Measurements from ENCODE around the gene FRYL. TPM values are rescaled to one million over a fixed set of nuclear protein-coding genes. Genes with fewer than 3 reads are reported as not detected.

FRYL gene
- polyA plus RNA-seq, 4 donors: 17.0 to 78.4 (median 21.4) TPM

DNA sequence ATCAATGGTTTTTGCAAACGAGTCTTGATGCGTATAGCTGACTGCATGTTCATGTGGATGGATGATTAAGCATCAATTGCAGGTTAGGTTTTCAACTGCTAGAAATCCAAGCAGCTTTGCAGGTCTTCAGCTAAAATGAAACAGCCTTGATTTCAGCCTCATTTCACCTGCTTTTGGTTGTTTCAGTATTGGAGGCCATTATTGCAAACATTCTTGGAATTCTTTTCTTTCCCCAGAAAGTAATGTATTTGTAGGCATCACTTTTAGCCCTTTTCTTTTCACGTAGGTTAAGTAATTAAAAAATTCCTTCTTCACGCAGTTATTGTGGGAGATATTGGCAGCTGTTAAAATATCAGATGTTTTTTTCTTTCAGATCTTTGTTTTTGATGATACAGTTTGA lies 281.2 kb downstream of the FRYL start:
- FAIRE-seq: no peak
- 87 to 91% (median 91%) methylated on average over 4 of the region's 4 CpGs for WGBS, 3 donors

DNA sequence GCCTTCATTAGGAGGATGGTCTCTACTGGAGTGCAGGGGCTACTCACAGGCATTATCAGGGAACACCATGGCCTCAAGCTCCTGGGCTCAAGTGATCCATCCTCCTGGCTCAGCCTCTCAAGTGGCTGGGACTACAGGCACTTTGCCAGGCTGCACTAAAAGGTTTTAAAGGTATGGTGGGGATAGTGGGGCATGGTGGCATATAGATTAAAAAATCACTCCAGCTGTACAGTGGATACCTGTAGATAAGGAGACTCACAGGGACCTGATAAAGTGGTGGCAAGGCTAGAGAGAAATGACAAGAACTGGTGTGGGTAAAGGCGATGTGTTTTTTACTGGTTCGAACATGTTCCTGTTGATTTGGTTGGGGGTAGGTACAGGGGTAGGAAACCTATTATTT lies 284.1 kb downstream of the FRYL start:
- H3K4me1 ChIP-seq (ENCODE audit: control insufficient read depth in 3 of 3, insufficient read depth in 2 of 3, low read depth in 1 of 3, low read length in 2 of 3): no peaks in the 10 kb centered on the region
- H3K4me3 ChIP-seq (ENCODE audit: low read depth in 1 of 3, low read length in 3 of 3): no peak overlapping the region
- H3K27ac ChIP-seq (ENCODE audit: low read depth in 1 of 3, low read length in 2 of 3): no peak overlapping the region
- no peak for FAIRE-seq
- 96 to 98% (median 96%) methylated on average over 2 of the region's 2 CpGs for WGBS, 3 donors
- peaks cover 6 to 22% (median 11%) of the 10 kb centered on the region in 3 donors for H3K27me3 ChIP-seq (ENCODE audit: control insufficient read depth in 3 of 3, insufficient read depth in 3 of 3, low read length in 3 of 3)
- peaks cover 0 to 3% of the 10 kb centered on the region in 2 donors for H3K9me3 ChIP-seq (ENCODE audit: control insufficient read depth in 2 of 2, insufficient read depth in 1 of 2, low read depth in 1 of 2, low read length in 1 of 2)
- peaks cover under 1 to 8% (median 7%) of the 10 kb centered on the region in 3 donors for H3K36me3 ChIP-seq (ENCODE audit: control insufficient read depth in 3 of 3, insufficient read depth in 2 of 3, low read depth in 1 of 3, low read length in 3 of 3)
- DNase-seq: no peak

More for the DNA sequence above, 281.2 kb downstream of the FRYL start:
- H3K36me3 ChIP-seq (ENCODE audit: control insufficient read depth in 3 of 3, insufficient read depth in 2 of 3, low read depth in 1 of 3, low read length in 3 of 3): peaks cover 2 to 10% (median 7%) of the 10 kb centered on the region in 3 donors
- H3K27ac ChIP-seq (ENCODE audit: low read depth in 1 of 3, low read length in 2 of 3): no peak overlapping the region
- no peak overlapping the region for H3K4me3 ChIP-seq (ENCODE audit: low read depth in 1 of 3, low read length in 3 of 3)
- no peaks in the 10 kb centered on the region for H3K4me1 ChIP-seq (ENCODE audit: control insufficient read depth in 3 of 3, insufficient read depth in 2 of 3, low read depth in 1 of 3, low read length in 2 of 3)
- H3K9me3 ChIP-seq (ENCODE audit: control insufficient read depth in 2 of 2, insufficient read depth in 1 of 2, low read depth in 1 of 2, low read length in 1 of 2): no peaks in the 10 kb centered on the region
- no peak for DNase-seq
- peaks cover 0 to 3% (median 0%) of the 10 kb centered on the region in 3 donors for H3K27me3 ChIP-seq (ENCODE audit: control insufficient read depth in 3 of 3, insufficient read depth in 3 of 3, low read length in 3 of 3)

DNA sequence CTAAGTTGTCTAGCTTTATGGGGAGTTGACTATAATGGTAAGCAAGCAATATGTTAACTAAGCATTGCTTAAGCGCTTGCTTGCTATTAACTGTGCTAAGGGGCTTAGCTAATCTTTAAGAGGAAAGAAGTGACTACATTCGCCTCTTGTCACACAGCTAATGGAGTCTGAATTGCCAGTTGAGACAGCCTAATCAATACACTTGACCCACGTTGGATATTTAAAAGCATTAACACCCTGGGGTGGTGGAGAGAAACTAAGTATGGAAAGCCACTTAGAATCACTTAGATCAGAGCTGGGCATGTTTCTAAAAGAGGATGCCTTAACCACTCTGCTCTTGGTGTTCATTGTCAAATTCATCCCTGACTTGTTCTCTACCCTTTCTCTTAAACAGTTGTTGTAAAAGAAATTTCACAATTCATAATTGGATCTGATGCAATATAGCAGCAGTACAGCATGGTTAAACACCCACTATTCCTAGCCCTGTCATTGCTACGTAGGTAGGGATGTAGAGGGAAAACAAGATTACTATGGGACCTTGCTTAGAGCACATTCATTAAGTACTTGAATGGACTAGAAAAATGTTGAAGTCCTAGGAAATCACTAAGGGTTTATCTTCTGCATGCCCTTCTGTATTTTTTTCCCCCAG lies 286.5 kb downstream of the FRYL start:
- H3K27ac ChIP-seq (ENCODE audit: low read depth in 1 of 3, low read length in 2 of 3): no peak overlapping the region
- no peaks in the 10 kb centered on the region for H3K4me1 ChIP-seq (ENCODE audit: control insufficient read depth in 3 of 3, insufficient read depth in 2 of 3, low read depth in 1 of 3, low read length in 2 of 3)
- FAIRE-seq: no peak
- 77 to 81% (median 80%) methylated on average over 4 of the region's 4 CpGs for WGBS, 3 donors
- peaks cover 0 to 3% (median 2%) of the 10 kb centered on the region in 3 donors for H3K36me3 ChIP-seq (ENCODE audit: control insufficient read depth in 3 of 3, insufficient read depth in 2 of 3, low read depth in 1 of 3, low read length in 3 of 3)
- peaks cover 20 to 34% (median 25%) of the 10 kb centered on the region in 3 donors for H3K27me3 ChIP-seq (ENCODE audit: control insufficient read depth in 3 of 3, insufficient read depth in 3 of 3, low read length in 3 of 3)
- H3K4me3 ChIP-seq (ENCODE audit: low read depth in 1 of 3, low read length in 3 of 3): no peak overlapping the region
- DNase-seq: no peak
- peaks cover 0 to 3% of the 10 kb centered on the region in 2 donors for H3K9me3 ChIP-seq (ENCODE audit: control insufficient read depth in 2 of 2, insufficient read depth in 1 of 2, low read depth in 1 of 2, low read length in 1 of 2)

DNA sequence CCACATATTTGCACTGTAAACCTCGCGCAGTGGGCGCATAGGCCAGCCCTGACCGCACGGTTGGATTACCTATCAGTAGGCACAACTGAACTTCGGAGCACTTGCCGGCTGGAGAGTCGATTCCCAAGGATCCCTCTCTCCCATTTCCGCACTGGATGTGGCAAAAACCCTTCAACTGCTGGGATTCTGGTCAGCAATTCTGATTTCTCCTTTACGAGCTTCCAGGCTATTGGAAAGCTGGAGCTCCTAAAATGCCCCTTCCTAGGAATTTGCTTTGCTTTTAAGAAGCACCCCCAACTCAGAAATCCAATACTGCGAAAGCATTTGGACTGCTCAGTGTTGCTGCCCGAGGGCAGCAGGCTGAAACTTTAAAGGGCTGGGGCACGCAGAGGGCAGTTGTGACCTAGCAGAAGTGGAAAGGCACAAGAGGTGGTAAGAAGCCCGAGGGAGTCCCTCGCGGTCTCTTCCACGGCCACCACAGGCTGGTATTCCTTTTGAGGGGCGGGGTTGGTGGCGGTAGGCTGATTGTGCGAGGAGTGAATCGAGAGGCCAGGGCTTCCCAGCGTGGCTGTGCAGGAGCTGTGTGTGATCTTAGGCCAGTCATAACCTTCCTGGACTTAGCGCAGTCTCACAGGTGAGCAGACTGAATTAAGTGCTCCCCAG lies 288.4 kb downstream of the FRYL start:
- Histone ChIP-seq H3K36me3 (ENCODE audit: control insufficient read depth in 3 of 3, insufficient read depth in 2 of 3, low read depth in 1 of 3, low read length in 3 of 3) (peaks cover 0 to 3% (median 2%) of the 10 kb centered on the region in 3 donors), H3K4me1 (ENCODE audit: control insufficient read depth in 3 of 3, insufficient read depth in 2 of 3, low read depth in 1 of 3, low read length in 2 of 3) (no peaks in the 10 kb centered on the region), H3K4me3 (ENCODE audit: low read depth in 1 of 3, low read length in 3 of 3) (no peak overlapping the region), H3K27me3 (ENCODE audit: control insufficient read depth in 3 of 3, insufficient read depth in 3 of 3, low read length in 3 of 3) (peaks cover 20 to 43% (median 32%) of the 10 kb centered on the region in 3 donors), H3K9me3 (ENCODE audit: control insufficient read depth in 2 of 2, insufficient read depth in 1 of 2, low read depth in 1 of 2, low read length in 1 of 2) (peaks cover 0 to 3% of the 10 kb centered on the region in 2 donors), H3K27ac (ENCODE audit: low read depth in 1 of 3, low read length in 2 of 3) (no peak overlapping the region)
- FAIRE-seq (no peak), DNase-seq (no peak)
- WGBS, 3 donors: 63 to 73% (median 69%) methylated on average over 23 of the region's 23 CpGs

DNA sequence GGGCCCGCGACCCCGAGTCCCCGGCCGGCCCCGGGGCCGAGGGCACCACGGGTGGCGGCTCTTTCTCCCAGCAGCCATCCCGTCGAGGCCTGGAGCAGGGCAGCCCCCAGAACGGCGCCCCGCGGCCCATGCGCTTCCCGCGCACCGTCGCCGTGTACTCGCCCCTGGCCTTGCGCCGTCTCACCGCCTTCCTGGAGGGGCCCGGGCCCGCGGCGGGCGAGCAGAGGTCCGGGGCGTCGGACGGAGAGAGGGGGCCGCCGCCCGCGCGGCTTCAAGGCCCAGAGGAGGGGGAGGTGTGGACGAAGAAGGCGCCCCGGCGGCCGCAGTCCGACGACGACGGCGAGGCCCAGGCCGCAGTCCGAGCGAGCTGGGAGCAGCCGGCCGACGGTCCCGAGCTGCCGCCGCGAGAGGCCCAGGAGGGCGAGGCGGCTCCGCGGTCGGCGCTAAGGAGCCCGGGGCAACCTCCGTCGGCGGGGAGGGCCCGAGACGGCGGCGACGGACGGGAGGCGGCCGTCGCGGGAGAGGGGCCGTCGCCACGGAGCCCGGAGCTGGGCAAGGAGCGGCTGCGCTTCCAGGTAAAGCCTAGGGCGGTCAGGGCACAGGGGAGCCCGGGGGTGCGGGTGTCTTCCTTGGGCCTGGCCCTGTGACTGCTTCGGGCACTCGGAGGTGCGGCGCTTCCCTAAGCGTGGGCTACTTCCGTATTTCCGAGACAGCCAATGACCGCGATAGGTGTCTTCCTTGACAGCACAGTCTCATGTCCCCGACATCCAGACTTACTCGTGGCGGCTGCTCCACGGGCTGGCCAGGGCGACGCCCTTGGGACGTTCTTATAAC lies 289.2 kb downstream of the FRYL start:
- 7 to 20% (median 15%) methylated on average over 51 to 104 of the region's 104 CpGs for WGBS, 3 donors
- peaks cover 0 to 3% of the 10 kb centered on the region in 2 donors for H3K9me3 ChIP-seq (ENCODE audit: control insufficient read depth in 2 of 2, insufficient read depth in 1 of 2, low read depth in 1 of 2, low read length in 1 of 2)
- H3K4me3 ChIP-seq (ENCODE audit: low read depth in 1 of 3, low read length in 3 of 3): peak overlapping the region in 2 of 3 donors; percentile 18 to 45
- H3K4me1 ChIP-seq (ENCODE audit: control insufficient read depth in 3 of 3, insufficient read depth in 2 of 3, low read depth in 1 of 3, low read length in 2 of 3): no peaks in the 10 kb centered on the region
- no peak for FAIRE-seq
- peaks cover 0 to 2% (median 0%) of the 10 kb centered on the region in 3 donors for H3K36me3 ChIP-seq (ENCODE audit: control insufficient read depth in 3 of 3, insufficient read depth in 2 of 3, low read depth in 1 of 3, low read length in 3 of 3)
- peak; percentile 16 to 51 for DNase-seq
- no peak overlapping the region for H3K27ac ChIP-seq (ENCODE audit: low read depth in 1 of 3, low read length in 2 of 3)
- peaks cover 20 to 43% (median 32%) of the 10 kb centered on the region in 3 donors for H3K27me3 ChIP-seq (ENCODE audit: control insufficient read depth in 3 of 3, insufficient read depth in 3 of 3, low read length in 3 of 3)

DNA sequence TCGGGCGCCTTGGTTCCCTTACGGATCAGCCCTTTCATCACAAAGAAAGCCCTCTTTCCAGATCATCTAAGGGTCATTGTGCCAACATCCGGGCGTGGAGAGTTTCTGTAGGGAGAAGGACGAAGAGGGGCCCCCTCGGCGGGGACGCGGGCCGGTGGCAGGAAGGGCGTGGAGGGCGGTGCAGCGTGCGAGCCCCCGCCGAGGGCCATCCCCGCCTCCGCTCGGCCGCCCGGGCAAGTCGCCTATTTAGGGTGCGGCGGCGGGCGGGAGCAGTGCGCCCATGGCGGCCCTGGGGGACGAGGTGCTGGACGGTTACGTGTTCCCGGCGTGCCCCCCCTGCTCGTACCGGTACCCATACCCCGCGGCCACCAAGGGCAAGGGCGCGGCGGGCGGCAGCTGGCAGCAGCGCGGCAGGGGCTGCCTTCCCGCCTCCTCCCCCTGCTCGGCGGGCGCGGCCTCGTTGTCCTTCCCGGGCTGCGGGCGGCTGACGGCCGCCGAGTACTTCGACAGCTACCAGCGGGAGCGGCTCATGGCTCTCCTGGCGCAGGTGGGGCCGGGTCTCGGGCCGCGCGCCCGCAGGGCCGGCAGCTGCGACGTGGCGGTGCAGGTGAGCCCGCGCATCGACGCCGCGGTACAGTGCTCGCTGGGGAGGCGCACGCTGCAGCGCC lies 289.9 kb downstream of the FRYL start, which contains the start of gene ZAR1:
Gene ZAR1, plus strand, starts transcription at position 241 of the 668 bp plus-strand sequence. Its CDS starts 40 bp downstream, at position 281.
- Histone ChIP-seq H3K27me3 (ENCODE audit: control insufficient read depth in 3 of 3, insufficient read depth in 3 of 3, low read length in 3 of 3) (peaks cover 20 to 43% (median 32%) of the 10 kb centered on the region in 3 donors), H3K4me3 (ENCODE audit: low read depth in 1 of 3, low read length in 3 of 3) (peak within 1 kb of the TSS in 2 of 3 donors; percentile 18 to 45), H3K36me3 (ENCODE audit: control insufficient read depth in 3 of 3, insufficient read depth in 2 of 3, low read depth in 1 of 3, low read length in 3 of 3) (no peaks in the 10 kb centered on the region), H3K9me3 (ENCODE audit: control insufficient read depth in 2 of 2, insufficient read depth in 1 of 2, low read depth in 1 of 2, low read length in 1 of 2) (peaks cover 0 to 3% of the 10 kb centered on the region in 2 donors), H3K4me1 (ENCODE audit: control insufficient read depth in 3 of 3, insufficient read depth in 2 of 3, low read depth in 1 of 3, low read length in 2 of 3) (no peaks in the 10 kb centered on the region), H3K27ac (ENCODE audit: low read depth in 1 of 3, low read length in 2 of 3) (no peak within 1 kb of the TSS)
- no peak for FAIRE-seq
- 2 to 6% (median 2%) methylated on average over 37 to 80 of the region's 80 CpGs for WGBS, 3 donors
- DNase-seq: peak in 1 of 2 donors; percentile 33

DNA sequence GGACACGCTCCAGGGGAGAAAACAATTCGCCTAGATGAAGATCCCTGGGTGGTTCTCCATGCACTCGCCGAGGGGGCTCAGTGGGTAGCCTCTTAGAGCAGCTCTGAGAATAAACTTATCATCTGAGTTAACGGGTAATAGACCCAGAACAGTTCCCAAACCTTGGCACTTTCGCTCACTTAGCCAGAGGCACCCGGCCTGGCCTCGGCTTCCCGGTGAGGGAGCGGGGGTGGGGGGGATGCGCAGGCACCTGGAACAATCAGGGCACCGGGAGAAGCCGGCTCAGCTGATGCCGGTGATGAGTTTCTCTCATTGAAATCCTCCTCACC lies 290.4 kb downstream of the FRYL start:
- H3K4me3 ChIP-seq (ENCODE audit: low read depth in 1 of 3, low read length in 3 of 3): peak overlapping the region in 1 of 3 donors; percentile 45
- FAIRE-seq: no peak
- no peaks in the 10 kb centered on the region for H3K4me1 ChIP-seq (ENCODE audit: control insufficient read depth in 3 of 3, insufficient read depth in 2 of 3, low read depth in 1 of 3, low read length in 2 of 3)
- H3K36me3 ChIP-seq (ENCODE audit: control insufficient read depth in 3 of 3, insufficient read depth in 2 of 3, low read depth in 1 of 3, low read length in 3 of 3): no peaks in the 10 kb centered on the region
- DNase-seq: no peak
- H3K27ac ChIP-seq (ENCODE audit: low read depth in 1 of 3, low read length in 2 of 3): no peak overlapping the region
- peaks cover 20 to 48% (median 36%) of the 10 kb centered on the region in 3 donors for H3K27me3 ChIP-seq (ENCODE audit: control insufficient read depth in 3 of 3, insufficient read depth in 3 of 3, low read length in 3 of 3)
- peaks cover 0 to 3% of the 10 kb centered on the region in 2 donors for H3K9me3 ChIP-seq (ENCODE audit: control insufficient read depth in 2 of 2, insufficient read depth in 1 of 2, low read depth in 1 of 2, low read length in 1 of 2)
- WGBS, 3 donors: 11 to 15% (median 11%) methylated on average over 14 of the region's 14 CpGs

All from small intestine (tissue), 7 donors.